ENCODE results near the gene ATP1B3. TPM values are rescaled to one million over a fixed set of nuclear protein-coding genes. Genes with fewer than 3 reads are reported as not detected.

ATP1B3 gene
- total and polyA plus RNA-seq, 2 of the 13 experiments (the other 11 are each of a cell fraction or from before 2014, with no cell fraction given) = 84.3 to 93.6 TPM

DNA sequence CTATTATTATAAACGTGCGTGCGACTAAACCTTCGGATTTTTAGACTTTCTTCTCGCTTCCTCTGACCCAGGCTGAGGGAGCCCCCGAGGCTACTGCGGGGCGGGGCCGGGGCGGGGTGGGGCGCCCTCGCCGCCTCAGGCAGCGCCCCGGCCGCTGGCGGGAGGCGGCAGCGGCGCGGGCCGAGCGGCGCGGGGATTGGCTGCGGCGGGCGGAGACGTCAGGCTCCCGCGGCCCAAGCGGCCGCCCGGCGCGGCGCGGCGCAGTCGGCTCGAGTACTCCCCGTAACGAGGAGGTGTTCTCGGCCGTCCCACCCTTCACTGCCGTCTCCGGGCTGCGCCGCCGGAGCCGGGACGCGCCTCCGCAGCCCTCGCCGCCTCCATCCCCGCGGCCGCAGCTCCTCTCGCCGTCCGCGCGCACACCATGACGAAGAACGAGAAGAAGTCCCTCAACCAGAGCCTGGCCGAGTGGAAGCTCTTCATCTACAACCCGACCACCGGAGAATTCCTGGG, at the start of gene ATP1B3 (continued):
- TF ChIP-seq, protein P1, sequence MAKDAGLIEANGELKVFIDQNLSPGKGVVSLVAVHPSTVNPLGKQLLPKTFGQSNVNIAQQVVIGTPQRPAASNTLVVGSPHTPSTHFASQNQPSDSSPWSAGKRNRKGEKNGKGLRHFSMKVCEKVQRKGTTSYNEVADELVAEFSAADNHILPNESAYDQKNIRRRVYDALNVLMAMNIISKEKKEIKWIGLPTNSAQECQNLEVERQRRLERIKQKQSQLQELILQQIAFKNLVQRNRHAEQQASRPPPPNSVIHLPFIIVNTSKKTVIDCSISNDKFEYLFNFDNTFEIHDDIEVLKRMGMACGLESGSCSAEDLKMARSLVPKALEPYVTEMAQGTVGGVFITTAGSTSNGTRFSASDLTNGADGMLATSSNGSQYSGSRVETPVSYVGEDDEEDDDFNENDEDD (CRISPR knock-in tag; IDR thresholded peaks at IDR 0.05; ENCODE audit: borderline replicate concordance) = peak; percentile 22; the same call in 1 of the 2 replicates
- TF ChIP-seq, protein P2, sequence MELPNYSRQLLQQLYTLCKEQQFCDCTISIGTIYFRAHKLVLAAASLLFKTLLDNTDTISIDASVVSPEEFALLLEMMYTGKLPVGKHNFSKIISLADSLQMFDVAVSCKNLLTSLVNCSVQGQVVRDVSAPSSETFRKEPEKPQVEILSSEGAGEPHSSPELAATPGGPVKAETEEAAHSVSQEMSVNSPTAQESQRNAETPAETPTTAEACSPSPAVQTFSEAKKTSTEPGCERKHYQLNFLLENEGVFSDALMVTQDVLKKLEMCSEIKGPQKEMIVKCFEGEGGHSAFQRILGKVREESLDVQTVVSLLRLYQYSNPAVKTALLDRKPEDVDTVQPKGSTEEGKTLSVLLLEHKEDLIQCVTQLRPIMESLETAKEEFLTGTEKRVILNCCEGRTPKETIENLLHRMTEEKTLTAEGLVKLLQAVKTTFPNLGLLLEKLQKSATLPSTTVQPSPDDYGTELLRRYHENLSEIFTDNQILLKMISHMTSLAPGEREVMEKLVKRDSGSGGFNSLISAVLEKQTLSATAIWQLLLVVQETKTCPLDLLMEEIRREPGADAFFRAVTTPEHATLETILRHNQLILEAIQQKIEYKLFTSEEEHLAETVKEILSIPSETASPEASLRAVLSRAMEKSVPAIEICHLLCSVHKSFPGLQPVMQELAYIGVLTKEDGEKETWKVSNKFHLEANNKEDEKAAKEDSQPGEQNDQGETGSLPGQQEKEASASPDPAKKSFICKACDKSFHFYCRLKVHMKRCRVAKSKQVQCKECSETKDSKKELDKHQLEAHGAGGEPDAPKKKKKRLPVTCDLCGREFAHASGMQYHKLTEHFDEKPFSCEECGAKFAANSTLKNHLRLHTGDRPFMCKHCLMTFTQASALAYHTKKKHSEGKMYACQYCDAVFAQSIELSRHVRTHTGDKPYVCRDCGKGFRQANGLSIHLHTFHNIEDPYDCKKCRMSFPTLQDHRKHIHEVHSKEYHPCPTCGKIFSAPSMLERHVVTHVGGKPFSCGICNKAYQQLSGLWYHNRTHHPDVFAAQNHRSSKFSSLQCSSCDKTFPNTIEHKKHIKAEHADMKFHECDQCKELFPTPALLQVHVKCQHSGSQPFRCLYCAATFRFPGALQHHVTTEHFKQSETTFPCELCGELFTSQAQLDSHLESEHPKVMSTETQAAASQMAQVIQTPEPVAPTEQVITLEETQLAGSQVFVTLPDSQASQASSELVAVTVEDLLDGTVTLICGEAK (IDR thresholded peaks at IDR 0.05) = no peak
- TF ChIP-seq, protein P2 (CRISPR knock-in tag; IDR thresholded peaks at IDR 0.05) = 0 out of 2 replicates have a peak, but pooled peaks have one; percentile 52
- TF ChIP-seq, protein P3, sequence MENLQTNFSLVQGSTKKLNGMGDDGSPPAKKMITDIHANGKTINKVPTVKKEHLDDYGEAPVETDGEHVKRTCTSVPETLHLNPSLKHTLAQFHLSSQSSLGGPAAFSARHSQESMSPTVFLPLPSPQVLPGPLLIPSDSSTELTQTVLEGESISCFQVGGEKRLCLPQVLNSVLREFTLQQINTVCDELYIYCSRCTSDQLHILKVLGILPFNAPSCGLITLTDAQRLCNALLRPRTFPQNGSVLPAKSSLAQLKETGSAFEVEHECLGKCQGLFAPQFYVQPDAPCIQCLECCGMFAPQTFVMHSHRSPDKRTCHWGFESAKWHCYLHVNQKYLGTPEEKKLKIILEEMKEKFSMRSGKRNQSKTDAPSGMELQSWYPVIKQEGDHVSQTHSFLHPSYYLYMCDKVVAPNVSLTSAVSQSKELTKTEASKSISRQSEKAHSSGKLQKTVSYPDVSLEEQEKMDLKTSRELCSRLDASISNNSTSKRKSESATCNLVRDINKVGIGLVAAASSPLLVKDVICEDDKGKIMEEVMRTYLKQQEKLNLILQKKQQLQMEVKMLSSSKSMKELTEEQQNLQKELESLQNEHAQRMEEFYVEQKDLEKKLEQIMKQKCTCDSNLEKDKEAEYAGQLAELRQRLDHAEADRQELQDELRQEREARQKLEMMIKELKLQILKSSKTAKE (CRISPR knock-in tag; IDR thresholded peaks at IDR 0.05; ENCODE audit: borderline replicate concordance) = no peak
- TF ChIP-seq NCOA5 (CRISPR knock-in tag; IDR thresholded peaks at IDR 0.05) = no peak
- TF ChIP-seq KDM4B (CRISPR knock-in tag; IDR thresholded peaks at IDR 0.05) = no peak
- TF ChIP-seq ZNF552 (CRISPR knock-in tag; IDR thresholded peaks at IDR 0.05; ENCODE audit: borderline replicate concordance) = no peak
- TF ChIP-seq, protein P4, sequence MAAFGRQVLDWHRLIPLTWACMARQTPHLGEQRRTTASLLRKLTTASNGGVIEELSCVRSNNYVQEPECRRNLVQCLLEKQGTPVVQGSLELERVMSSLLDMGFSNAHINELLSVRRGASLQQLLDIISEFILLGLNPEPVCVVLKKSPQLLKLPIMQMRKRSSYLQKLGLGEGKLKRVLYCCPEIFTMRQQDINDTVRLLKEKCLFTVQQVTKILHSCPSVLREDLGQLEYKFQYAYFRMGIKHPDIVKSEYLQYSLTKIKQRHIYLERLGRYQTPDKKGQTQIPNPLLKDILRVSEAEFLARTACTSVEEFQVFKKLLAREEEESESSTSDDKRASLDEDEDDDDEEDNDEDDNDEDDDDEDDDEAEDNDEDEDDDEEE (CRISPR knock-in tag; IDR thresholded peaks at IDR 0.05) = peak; percentile 91; the same call in 1 of the 2 replicates
- peak; percentile 59; the same call in 1 of the 2 replicates for TF ChIP-seq CCDC6 (CRISPR knock-in tag; IDR thresholded peaks at IDR 0.05)
- TF ChIP-seq KLF12 (CRISPR knock-in tag; IDR thresholded peaks at IDR 0.05; ENCODE audit: borderline replicate concordance) = peak; percentile 56; the same call in 1 of the 2 replicates
- TF ChIP-seq, protein P5, sequence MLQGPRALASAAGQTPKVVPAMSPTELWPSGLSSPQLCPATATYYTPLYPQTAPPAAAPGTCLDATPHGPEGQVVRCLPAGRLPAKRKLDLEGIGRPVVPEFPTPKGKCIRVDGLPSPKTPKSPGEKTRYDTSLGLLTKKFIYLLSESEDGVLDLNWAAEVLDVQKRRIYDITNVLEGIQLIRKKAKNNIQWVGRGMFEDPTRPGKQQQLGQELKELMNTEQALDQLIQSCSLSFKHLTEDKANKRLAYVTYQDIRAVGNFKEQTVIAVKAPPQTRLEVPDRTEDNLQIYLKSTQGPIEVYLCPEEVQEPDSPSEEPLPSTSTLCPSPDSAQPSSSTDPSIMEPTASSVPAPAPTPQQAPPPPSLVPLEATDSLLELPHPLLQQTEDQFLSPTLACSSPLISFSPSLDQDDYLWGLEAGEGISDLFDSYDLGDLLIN (CRISPR knock-in tag; IDR thresholded peaks at IDR 0.05; ENCODE audit: borderline replicate concordance) = 0 out of 2 replicates have a peak, but pooled peaks have one; percentile 18
- TF ChIP-seq ZNF709 (CRISPR knock-in tag; IDR thresholded peaks at IDR 0.05) = peak; percentile 70
- TF ChIP-seq MXD4 (CRISPR knock-in tag; IDR thresholded peaks at IDR 0.05) = peak; percentile 46; the same call in 1 of the 2 replicates
- peak; percentile 69 for TF ChIP-seq ZNF563 (CRISPR knock-in tag; IDR thresholded peaks at IDR 0.05)

Data from HepG2 (cell line).